Activated gamma-delta T cell treated with anti-CD3 and anti-CD28 coated beads, Interleukin-2, amount 50 U/mL, for 16 hours (primary cell): ENCODE results near the gene ADGRG2.

Experiments
- DNase-seq: peaks from one replicate; pipeline ENCODE4 v3.0.0-alpha.2; 2020; ENCODE audit warnings: low read depth

Gene ADGRG2, protein sequence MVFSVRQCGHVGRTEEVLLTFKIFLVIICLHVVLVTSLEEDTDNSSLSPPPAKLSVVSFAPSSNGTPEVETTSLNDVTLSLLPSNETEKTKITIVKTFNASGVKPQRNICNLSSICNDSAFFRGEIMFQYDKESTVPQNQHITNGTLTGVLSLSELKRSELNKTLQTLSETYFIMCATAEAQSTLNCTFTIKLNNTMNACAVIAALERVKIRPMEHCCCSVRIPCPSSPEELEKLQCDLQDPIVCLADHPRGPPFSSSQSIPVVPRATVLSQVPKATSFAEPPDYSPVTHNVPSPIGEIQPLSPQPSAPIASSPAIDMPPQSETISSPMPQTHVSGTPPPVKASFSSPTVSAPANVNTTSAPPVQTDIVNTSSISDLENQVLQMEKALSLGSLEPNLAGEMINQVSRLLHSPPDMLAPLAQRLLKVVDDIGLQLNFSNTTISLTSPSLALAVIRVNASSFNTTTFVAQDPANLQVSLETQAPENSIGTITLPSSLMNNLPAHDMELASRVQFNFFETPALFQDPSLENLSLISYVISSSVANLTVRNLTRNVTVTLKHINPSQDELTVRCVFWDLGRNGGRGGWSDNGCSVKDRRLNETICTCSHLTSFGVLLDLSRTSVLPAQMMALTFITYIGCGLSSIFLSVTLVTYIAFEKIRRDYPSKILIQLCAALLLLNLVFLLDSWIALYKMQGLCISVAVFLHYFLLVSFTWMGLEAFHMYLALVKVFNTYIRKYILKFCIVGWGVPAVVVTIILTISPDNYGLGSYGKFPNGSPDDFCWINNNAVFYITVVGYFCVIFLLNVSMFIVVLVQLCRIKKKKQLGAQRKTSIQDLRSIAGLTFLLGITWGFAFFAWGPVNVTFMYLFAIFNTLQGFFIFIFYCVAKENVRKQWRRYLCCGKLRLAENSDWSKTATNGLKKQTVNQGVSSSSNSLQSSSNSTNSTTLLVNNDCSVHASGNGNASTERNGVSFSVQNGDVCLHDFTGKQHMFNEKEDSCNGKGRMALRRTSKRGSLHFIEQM

DNA sequence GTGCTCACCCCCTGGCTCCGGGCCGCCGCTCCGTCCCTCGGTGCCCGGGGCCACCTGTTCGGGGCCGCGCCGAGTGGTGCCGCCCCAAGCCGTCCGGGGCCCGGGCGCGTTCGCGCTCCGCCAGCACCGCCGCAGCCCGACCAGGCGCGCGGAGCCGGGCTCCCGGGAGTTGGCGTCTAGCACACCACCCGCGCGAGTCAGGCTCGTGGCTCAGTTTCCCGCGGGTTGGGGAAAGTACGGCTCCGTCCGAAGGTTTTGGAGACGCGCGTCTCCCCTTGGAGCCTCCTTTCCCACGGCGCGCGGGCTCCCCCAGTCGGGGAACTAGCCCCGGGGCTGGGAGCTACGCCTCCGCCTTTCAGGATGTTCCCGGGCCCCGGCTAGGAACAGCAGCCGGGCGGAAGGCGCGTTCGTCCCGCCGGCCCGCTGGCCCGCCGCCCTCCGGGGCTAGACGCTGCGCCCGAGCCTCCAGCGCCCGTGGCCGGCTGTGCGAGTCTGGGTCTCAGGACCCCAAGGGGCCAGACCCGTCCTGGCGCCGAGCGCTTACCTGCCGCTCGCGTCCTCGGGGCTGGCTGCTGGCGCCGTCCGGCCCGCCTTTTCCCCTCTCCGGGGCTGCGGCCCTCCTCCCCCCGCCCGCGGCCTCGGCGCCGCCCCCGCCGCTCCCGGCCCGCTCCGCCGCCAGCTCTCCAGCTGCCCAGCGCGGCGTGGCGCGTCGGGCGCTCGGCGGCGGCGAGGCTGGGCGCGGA, at the start of gene ADGRG2:
ADGRG2 (minus strand) TSS at position 571 of the 743 bp plus-strand sequence. CDS start 53,634 bp downstream, outside the sequence.
- DNase-seq = no peak

DNA sequence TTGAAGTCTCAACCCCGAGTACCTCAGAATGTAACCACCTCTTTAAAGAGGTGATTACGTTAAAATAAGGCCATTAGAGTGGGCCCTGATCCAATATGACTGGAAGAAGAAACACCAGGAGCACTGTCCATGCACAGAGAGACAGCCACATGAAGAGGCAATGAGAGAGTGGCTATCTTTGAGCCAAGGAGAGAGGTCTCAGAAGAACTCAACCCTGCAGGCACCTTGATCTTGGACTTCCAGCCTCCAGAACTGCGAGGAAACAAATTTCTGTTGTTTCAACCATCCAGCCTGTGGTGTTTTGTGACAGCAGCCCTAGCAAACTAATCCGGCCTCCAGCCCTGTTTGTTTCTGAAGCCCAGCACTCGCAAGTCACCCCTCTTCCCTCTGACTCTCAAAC, 46.3 kb upstream of the ADGRG2 start:
- DNase-seq = no peak

DNA sequence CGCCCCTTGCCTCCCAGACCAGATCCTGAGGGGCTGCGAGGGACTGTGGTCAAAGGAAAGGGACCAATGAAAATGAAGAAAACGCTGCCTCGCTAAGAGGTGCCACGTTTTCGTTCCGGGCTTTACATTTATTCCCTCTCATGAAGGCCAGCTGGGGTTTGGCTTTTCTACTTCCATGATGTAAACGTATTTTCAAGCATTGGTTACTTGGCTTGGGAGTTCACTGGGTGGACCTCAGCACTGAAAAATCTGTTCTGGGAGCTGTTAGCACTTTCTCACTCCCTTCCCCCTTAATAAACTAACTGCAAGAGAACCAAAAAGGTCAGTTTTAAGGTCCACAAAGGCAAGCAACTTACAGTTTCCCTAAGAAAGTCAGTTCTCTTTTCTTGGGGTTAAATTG, 40.6 kb upstream of the ADGRG2 start:
- DNase-seq = no peak

DNA sequence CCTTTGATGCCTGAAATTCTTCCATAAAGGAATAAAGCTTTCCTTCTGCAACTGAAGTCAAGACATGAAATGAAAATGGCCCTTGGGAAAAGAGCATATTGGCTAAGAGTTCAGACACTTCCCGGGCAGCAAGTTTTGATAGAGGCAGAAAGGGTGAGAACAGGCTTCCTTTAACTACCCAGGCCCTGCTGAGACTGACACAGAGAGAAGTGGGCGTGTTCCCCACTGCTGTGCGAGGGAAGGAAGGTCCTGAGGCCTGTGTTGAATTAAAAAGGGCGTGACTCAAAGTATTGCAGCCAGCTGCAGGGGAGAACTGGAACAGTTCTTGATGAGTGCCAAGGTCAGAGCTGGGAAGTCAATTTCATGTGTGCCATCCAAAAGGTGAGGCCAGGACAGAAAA, 33.9 kb upstream of the ADGRG2 start:
- DNase-seq = no peak

DNA sequence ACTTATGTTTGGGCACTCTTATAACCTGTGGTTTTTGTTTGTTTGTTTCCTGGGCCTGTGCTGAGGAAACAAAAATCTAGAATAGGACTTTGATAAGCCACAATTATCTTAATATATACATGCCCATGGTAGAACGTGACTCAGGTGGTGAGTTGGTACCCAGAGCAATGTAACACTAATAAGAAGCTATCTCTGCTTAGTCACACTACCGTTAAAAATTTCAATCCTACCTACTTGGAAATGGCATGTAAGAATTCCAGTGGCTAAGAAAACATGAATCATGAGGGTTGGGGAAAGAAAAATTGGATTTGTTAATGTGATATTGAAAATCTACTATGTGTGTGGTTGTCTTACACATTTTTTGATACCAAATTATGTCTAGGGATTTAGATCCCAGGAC, 30.5 kb upstream of the ADGRG2 start:
- DNase-seq = no peak

DNA sequence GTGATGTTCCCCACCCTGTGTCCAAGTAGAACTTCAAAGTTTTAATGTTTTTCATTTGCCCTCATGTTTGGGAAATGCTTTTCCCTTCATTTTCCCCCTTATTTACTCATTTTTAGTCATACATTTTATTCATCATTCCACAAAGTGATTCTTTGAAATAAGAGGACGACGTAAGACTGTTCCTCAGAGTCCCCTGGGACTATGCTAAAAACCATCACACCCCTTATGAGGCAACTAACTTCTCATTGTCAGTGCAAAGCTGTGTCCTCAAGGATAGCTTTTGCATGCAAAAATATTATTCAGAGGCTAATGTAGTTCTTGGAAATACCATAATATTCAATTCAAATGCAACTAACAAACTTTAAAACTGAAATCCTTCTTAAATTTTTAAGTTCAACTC, 14.8 kb upstream of the ADGRG2 start:
- DNase-seq = no peak

DNA sequence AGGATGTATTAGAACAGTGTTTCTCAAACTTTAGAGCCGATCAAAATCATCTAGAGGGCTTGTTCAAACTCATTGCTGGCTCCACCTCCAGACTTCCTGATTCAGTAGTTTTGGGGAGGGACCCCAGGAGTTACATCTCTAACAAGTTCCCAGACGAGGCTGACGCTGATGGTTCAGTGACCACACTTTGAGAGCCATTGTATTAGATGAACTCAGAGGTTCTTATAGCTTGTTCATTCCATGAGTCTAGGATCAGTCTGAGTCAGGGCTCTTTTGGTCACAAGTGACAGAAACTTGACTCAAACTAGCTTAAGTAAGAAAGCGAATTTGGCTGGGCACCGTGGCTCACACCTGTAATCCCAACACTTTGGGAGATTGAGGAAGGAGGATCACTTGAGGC, 11.5 kb upstream of the ADGRG2 start:
- no peak for DNase-seq

DNA sequence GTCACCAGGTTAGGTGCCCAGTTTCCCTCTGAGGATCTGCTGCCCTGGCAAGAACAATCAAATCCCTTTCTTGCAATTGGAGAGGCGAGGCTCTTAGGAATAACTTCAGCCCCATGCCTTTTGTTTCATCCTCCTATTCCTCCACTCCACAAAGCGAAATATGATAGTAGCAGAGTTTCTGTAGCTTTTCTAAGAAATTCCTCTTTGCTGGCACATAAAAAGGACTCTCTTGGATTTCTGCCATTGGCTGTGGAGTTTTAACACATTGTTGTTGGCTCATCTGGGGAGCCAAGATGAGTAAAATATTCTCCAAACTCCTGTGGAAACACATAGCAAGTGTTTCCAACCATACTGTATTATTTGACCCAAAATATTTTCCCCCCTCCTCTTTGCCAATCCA, 11.0 kb upstream of the ADGRG2 start:
- DNase-seq = no peak

DNA sequence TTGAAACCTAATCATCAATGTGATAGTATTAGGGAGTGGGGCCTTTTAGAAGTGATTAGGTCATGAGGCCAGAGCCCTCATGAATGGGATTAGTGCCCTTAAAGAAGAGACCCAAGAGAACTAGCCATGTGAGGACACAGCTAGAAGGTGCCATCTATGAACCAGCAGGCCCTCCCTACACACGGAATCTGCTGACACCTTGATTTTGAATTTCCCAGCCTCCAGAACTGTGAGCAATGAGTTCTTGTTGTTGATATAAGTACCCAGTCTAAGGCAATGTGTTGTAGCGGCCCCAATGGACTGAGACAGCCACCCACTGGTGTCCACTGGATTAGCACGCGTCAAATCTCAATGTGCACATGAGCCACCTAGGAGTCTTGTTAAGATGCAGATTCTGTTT, 8.4 kb upstream of the ADGRG2 start:
- DNase-seq = no peak

DNA sequence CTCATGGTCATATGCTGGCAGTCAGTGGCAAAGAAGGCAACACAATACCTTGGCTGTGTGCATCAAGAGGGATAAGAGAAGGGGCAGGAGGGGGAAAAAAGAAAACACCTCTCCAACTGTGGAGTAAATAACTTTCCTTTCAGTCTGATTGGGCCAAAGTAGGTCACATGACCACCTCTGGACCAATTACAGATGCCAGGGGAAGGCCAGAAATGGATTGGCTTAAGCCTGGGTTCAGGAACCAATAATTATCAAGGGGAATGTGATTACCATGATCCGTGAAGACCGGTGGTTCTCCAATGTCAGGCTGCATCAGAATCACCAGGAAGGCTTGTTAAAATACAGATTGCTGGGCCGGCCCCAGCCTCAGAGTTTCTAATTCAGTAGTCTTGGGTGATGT, 7.4 kb upstream of the ADGRG2 start:
- no peak for DNase-seq

DNA sequence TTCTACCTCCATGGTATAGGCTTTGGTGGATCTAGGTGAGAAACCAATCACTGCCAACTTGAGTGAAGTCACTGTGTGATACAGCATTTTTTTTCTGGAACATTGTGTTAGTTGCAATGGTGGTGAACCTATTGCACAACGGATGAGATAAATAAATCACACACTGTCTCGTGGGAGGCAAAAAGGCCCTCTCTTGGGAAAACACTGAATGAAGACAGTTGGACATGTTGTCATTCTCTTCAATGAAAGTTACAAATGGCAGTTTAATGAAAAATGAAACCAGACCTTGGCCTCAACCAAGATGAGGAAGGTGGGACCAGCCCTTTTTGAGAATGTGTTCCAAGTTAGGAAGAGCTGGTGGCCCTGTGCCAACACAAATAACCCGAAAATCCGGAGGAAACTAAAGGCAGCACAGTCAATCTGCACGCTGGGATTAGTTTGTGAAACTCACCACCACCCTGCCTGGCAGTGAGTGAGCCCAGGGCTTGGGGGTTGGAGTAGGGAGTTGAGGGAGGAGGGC, 5.4 kb upstream of the ADGRG2 start:
- DNase-seq = no peak

DNA sequence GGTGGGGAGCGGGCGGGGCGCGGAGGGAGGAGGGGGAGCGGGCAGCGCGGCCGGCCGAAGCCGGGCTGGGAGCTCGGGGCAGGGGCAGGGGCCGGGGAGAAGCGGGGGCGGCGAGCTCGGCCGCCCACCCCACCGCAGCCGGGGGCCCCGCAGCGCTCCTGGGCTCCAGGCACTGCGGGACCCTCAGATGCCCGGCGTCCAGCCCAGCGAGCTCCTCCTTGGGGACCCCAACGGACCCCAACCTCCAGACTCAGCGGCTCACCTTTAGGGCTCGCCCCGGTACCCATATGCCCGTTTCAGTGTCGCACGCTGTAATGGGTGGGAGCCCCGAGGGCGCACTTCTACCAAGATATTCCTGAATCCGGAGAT, 357 bp upstream of the ADGRG2 start:
- no peak for DNase-seq

DNA sequence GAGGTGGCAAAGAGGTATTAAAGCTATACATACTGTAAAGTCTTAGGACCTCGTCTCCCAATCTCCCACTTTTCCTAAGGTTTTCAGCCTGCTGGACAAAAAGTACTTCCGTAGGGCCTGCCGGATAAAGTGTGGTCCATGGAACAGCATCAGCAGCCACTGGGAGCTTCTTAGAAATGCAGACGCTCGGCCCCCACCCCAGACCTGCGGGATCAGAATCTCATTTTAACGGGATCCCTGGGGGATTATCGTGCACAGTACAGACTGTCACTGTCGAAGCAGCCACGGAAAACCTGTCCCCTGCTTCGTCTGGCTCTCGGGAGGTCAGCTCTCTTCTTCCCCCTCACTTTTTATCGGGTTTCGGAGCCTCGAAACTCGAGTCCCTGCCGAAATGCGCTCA, 802 bp downstream of the ADGRG2 start:
- no peak for DNase-seq

DNA sequence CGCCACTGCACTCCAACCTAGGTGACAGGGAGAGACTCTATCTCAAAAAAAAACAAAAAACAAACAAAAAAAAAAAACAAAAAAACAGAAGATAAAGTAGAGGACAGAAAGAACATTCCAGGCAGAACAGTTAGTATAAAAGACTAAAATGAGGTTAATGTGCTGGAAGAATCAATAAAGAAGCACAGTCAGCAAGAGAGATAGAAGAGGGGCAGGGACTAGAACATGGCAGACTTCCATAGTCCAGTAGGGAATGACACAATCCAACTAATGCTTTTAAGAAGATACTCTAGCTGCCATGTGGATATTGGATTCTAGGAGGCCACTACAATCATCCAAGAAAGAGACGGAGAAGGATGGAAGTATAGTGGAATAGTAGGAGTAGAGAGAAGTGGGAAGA, 11.6 kb downstream of the ADGRG2 start:
- DNase-seq = no peak

DNA sequence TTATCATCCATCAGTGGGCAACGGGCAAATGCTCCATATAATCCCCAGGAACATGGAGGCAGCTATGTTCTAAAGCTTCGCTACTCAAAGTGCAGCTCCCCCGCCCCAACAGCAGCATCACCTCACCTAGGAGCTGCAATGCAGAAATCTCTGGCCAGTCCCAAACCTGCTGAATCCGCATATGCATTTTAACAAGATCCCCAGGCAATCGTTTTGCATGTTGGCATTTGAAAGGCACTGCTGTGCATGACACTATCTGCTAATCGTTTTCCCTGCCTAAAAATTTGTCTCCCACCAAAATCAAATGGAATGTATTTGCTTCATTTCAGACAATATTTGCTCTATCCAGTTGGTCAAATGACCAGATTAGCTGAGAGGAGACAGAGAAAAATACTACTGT, 15.2 kb downstream of the ADGRG2 start:
- no peak for DNase-seq

DNA sequence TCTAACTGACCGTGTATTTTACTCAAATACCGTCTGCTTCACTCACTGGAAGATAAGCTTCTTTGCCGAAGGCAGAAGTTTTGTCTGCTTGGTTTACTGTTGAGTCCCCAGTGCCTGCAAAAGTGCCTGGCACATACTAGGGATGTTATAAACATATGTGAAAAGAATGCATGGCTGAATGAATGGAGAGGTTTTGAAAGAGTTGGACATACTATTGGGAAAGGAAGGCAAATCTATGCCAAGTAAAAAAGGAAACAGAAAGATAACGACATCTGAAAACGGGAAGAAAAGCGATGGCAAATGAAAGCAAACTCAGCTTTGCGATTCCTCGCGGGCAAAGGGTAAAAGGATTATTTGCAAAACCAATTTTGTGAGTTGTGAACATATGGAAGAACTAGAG, 21.7 kb downstream of the ADGRG2 start:
- DNase-seq = no peak

DNA sequence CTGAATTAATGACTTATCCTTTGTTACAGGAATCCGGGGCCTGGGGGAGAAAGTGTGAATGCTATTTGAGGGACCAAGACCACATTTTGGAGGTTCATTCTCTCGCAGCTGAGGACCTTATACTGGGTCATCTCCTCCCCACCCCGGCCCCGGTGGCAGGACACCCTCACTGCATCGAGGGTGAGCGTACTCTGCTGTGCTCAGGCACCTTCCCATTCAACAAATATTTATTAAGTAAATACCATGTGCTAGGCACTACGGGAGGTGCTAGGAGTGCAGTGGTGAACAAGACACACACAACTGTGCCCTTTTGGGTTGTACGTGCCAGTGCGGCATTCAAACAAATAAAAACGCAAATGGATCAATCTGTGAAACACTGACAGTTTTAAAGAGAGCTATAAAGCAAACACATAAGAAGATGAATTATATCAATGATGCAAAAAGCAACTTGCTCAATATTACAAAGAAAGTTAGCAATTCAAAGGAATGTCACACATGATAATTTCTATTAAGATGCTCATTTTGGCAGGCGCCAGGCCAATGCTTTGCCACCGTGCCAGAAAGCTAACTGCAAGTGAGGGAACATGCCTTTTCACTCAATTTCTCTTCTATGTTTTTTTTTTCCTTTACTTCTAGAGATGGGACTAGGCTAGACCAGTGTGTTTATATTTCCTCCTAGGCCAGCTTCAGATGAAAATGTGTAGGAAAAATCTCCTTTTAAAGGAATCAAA, 24.6 kb downstream of the ADGRG2 start:
- DNase-seq = no peak

DNA sequence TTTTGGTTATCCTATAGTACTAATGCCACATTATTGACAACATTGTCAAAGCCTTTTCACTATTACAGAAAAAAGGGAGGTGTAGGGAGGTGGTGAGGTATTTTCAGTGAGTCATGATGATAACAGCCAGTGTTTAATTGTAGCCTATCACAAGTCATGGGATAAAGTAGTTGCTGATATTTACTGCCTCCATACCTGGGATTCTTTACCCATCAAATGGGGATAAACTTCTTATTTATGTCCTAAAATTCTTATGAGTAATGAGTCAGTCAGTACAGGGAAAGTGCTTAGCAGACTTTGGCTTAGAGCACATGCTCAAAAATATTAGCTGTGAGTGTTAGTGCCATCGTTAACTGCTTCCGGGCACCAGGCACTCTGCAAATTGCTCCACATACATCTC, 25.7 kb downstream of the ADGRG2 start:
- no peak for DNase-seq

DNA sequence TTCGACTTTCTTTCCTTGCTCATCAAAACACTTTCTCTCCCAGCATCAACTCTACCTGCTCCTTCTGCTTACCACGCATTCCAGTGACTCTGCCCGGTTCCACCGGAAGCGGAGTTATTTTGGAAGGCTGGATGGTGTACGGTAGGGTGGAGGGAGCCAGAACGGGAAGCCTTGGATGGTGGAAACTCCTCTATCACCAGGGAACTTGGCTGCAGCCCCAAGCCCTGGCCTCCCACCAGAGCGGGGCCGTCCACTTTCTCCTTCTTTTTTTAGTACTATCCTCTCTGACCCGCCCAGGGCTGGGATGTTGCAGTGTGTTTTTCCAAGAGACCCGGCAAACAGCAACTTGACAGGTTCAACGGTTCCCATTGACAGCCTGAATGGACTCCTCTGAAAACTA, 27.6 kb downstream of the ADGRG2 start:
- DNase-seq = no peak

DNA sequence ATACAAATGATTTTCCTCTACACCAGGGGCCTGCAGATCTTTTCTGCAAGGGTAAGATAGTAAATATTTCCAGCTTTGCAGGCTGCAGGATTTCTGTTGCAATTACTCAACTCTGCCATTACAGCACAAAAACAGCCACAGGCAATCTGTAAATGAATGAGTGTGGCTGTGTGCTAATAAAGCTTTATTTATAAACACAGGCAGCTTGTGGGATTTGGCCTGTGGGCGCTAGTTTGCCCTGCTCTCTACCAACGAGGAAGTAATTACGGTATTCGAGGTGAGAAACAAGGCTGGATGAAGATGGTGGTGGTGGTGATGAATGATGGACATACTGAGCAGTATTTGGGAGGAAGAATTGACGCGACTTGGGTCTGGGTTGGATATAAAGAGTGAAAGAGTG, 30.7 kb downstream of the ADGRG2 start:
- no peak for DNase-seq

DNA sequence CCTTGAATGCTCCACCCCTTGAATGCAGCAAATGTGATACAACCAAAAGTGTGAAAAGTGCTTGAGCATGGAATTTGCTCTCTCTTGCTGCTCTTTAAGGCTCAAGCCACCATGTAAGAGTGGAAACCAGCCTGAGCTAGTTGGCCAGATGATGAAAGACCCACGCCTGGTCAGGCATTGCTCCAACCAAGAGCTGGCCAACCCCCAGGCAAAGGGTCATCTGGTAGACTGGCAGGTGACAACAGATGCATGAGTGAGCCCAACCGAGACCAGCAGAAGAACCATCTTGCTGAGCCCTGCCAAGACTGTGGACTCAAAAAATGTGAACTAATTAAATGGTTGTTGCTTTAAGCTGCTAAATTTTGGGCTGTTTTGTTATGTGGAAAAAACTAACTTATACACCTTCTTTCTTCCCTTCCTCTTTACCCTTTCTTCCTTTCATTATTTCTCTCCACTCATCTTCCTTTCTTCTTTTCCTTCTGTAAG, 32.7 kb downstream of the ADGRG2 start:
- no peak for DNase-seq
